ENCODE data around the gene ING5. TPM values are rescaled to one million over a fixed set of nuclear protein-coding genes. Genes with fewer than 3 reads are reported as not detected.

Gene ING5
- total and polyA plus RNA-seq, 2 donors (not counting 3 experiments of a cell fraction or from before 2014, with no cell fraction given): 24.5 to 33.4 TPM

DNA sequence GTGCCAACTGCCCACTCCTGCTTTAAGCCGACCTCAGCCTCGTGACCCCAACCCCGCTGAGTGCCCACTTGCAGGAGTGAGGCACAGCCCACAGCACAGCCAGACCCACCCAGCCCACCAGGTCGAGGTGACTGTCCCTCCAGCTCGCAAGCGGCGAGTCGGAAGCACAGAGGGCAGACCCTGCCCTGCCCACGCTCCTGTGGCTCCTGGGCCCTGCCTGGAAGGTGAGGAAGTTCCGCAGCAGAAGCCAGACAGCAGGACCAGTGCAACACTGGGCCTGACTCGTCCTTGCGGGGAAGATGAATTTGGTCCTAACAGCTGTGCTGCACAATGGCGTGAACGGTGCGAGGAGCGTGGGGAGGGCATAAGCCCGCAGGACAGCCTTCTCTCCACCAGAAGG, 25.2 kb upstream of the ING5 start:
- DNase-seq (ENCODE audit: low read depth, low spot score) (no peak), FAIRE-seq (no peak)
- Histone ChIP-seq H3K9me1 (replicated peaks; ENCODE audit: control insufficient read depth, extremely low read depth, insufficient read depth, low read length) (no peaks in the 10 kb centered on the region), H3K4me3 (replicated peaks in 1 of 3; ENCODE audit: insufficient read depth in 1 of 3, low read depth in 1 of 3, low read length in 3 of 3) (no peak overlapping the region), H3K4me1 (ENCODE audit: control insufficient read depth, extremely low read depth, insufficient read depth, low read length) (peaks cover 11% of the 10 kb centered on the region), H3K9me3 (replicated peaks; ENCODE audit: control insufficient read depth, insufficient read depth, low read length) (no peaks in the 10 kb centered on the region), H3K9ac (replicated peaks; ENCODE audit: extremely low read depth, insufficient read depth, low read length) (no peak overlapping the region), H2AFZ (ENCODE audit: low read depth, low read length) (no peak overlapping the region), H4K20me1 (replicated peaks; ENCODE audit: control insufficient read depth, extremely low read depth, insufficient read depth, low read length) (no peaks in the 10 kb centered on the region), H3K27me3 (ENCODE audit: control insufficient read depth in 2 of 2, insufficient read depth in 2 of 2, low read length in 2 of 2) (no peaks in the 10 kb centered on the region), H3K79me2 (ENCODE audit: control insufficient read depth, insufficient read depth, low read length) (peaks cover 3% of the 10 kb centered on the region), H3K36me3 (ENCODE audit: control insufficient read depth in 2 of 2, extremely low read depth in 1 of 2, insufficient read depth in 2 of 2, low read length in 2 of 2) (peaks cover 2 to 28% of the 10 kb centered on the region in 2 experiments), H3K4me2 (ENCODE audit: insufficient read depth, low read length) (no peak overlapping the region), H3K27ac (ENCODE audit: insufficient read depth, low read depth, low read length) (no peak overlapping the region)
- POLR2A ChIA-PET: no interaction called here
- TF ChIP-seq, protein P1, sequence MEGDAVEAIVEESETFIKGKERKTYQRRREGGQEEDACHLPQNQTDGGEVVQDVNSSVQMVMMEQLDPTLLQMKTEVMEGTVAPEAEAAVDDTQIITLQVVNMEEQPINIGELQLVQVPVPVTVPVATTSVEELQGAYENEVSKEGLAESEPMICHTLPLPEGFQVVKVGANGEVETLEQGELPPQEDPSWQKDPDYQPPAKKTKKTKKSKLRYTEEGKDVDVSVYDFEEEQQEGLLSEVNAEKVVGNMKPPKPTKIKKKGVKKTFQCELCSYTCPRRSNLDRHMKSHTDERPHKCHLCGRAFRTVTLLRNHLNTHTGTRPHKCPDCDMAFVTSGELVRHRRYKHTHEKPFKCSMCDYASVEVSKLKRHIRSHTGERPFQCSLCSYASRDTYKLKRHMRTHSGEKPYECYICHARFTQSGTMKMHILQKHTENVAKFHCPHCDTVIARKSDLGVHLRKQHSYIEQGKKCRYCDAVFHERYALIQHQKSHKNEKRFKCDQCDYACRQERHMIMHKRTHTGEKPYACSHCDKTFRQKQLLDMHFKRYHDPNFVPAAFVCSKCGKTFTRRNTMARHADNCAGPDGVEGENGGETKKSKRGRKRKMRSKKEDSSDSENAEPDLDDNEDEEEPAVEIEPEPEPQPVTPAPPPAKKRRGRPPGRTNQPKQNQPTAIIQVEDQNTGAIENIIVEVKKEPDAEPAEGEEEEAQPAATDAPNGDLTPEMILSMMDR (IDR thresholded peaks at IDR 0.05; ENCODE audit: extremely low read depth in 1 of 2, insufficient read depth in 1 of 2, low read depth in 1 of 2, low read length in 2 of 2): no peak
- TF ChIP-seq FOS (IDR thresholded peaks at IDR 0.05; ENCODE audit: borderline replicate concordance, insufficient read depth, low read length): no peak
- no peak for TF ChIP-seq POLR2AphosphoS5 (IDR thresholded peaks at IDR 0.05; ENCODE audit: insufficient read depth, low read depth, low read length)
- TF ChIP-seq MAX (IDR thresholded peaks at IDR 0.05; ENCODE audit: insufficient read depth, insufficient read length): no peak
- no peak for TF ChIP-seq EZH2 (IDR thresholded peaks at IDR 0.05; ENCODE audit: borderline replicate concordance, low read depth, low read length, severe bottlenecking)
- TF ChIP-seq GATA2 (IDR thresholded peaks at IDR 0.05; ENCODE audit: insufficient read depth, insufficient read length, low read depth, low read length): no peak
- no peak for TF ChIP-seq JUN (IDR thresholded peaks at IDR 0.05; ENCODE audit: borderline replicate concordance, insufficient read depth, insufficient read length, low read depth)
- no peak for TF ChIP-seq POLR2A (IDR thresholded peaks at IDR 0.05; ENCODE audit: low read depth, low read length)
- no peak for TF ChIP-seq MYC (IDR thresholded peaks at IDR 0.05; ENCODE audit: low read depth, low read length)
- dilution Hi-C loops (cut with MboI; ENCODE audit: extremely low pct_ligation_motif_present, low sequenced_read_pairs) (no loop called here), intact Hi-C loops (cut with micrococcal nuclease) (no loop called here)
- CTCF ChIA-PET: no interaction called here
- BruUV-seq (replicated peaks): no TSS peak

All from endothelial cell of umbilical vein (primary cell).